GM21717 (cell line): ENCODE results near the gene RXFP3.

ENCODE experiments used
- ATAC-seq: cut with Tn5 transposase; IDR thresholded peaks from one replicate; pipeline ENCODE4 v1.9.1; 2021; ENCODE audit warnings: mild to moderate bottlenecking, moderate library complexity; ENCODE audit not compliant: unreplicated experiment

Gene RXFP3

GRCh38 chr5:33976307-33976706 lies 40.1 kb downstream of the RXFP3 start:
- no peak for ATAC-seq

GRCh38 chr5:33978306-33978705 lies 42.1 kb downstream of the RXFP3 start:
- ATAC-seq = no peak

GRCh38 chr5:33980030-33980429 lies 43.8 kb downstream of the RXFP3 start:
- no peak for ATAC-seq

GRCh38 chr5:33981408-33982162 lies 45.4 kb downstream of the RXFP3 start:
- ATAC-seq = no peak

GRCh38 chr5:33984178-33984577 lies 48.0 kb downstream of the RXFP3 start:
- no peak for ATAC-seq

- ATAC-seq = no peak
Measured at GRCh38 chr5:33984671-33985124, 48.5 kb downstream of the RXFP3 start, which contains the start of gene SLC45A2. SLC45A2 (minus strand) TSS chr5:33984693; CDS start chr5:33984583, 110 bp downstream.

GRCh38 chr5:33985447-33985846 lies 49.3 kb downstream of the RXFP3 start:
- no peak for ATAC-seq
